ENCODE measurements around the gene TMEM150C. TPM values are rescaled to one million over a fixed set of nuclear protein-coding genes. Genes with fewer than 3 reads are reported as not detected.

Gene TMEM150C
- total RNA-seq, 2 experiments from 2014 or later: not detected

- CTCF ChIA-PET: interaction anchor here (1.3 kb wide), 1 partner anchor 23 kb away, joined by 3 read pairs; no protein-coding TSS in a partner anchor
- intact Hi-C loops (cut with DNase I, micrococcal nuclease): no loop called here
- Mint-ChIP-seq H3K27me3 (peaks cover 7% of the 10 kb centered on the region), H3K4me1 (no peaks in the 10 kb centered on the region), H3K36me3 (ENCODE audit: low read depth) (no peaks in the 10 kb centered on the region), H3K27ac (no peak overlapping the region), H3K9me3 (ENCODE audit: low read depth) (no peaks in the 10 kb centered on the region), H3K4me3 (no peak overlapping the region)
- ATAC-seq (no peak), DNase-seq (no peak)
- POLR2A ChIA-PET: no interaction called here
Observed at GRCh38 chr4:82589756-82590155, 28.0 kb upstream of the TMEM150C start.

GRCh38 chr4:82588771-82589270 lies 27.0 kb upstream of the TMEM150C start:
- intact Hi-C loops (cut with DNase I, micrococcal nuclease): no loop called here
- Mint-ChIP-seq H3K9me3 (ENCODE audit: low read depth) (no peaks in the 10 kb centered on the region), H3K4me1 (no peaks in the 10 kb centered on the region), H3K4me3 (no peak overlapping the region), H3K27me3 (peaks cover 4% of the 10 kb centered on the region), H3K27ac (no peak overlapping the region), H3K36me3 (ENCODE audit: low read depth) (no peaks in the 10 kb centered on the region)
- ATAC-seq (no peak), DNase-seq (no peak)
- CTCF ChIA-PET: interaction anchor here (0.8 to 1.3 kb wide), 2 partner anchors 24 to 150 kb away, joined by 3 to 5 read pairs; no protein-coding TSS in a partner anchor
- POLR2A ChIA-PET: no interaction called here

- POLR2A ChIA-PET: no interaction called here
- no peaks in the 10 kb centered on the region for H3K36me3 Mint-ChIP-seq (ENCODE audit: low read depth)
- intact Hi-C loops (cut with DNase I, micrococcal nuclease): no loop called here
- DNase-seq (no peak), ATAC-seq (no peak)
- H3K27me3 Mint-ChIP-seq: peaks cover 6% of the 10 kb centered on the region
- no peak overlapping the region for H3K27ac Mint-ChIP-seq
- no peaks in the 10 kb centered on the region for H3K9me3 Mint-ChIP-seq (ENCODE audit: low read depth)
- CTCF ChIA-PET: interaction anchor here (0.8 to 1.3 kb wide), 2 partner anchors 24 to 151 kb away, joined by 3 to 5 read pairs; no protein-coding TSS in a partner anchor
- H3K4me3 Mint-ChIP-seq: no peak overlapping the region
- no peaks in the 10 kb centered on the region for H3K4me1 Mint-ChIP-seq
Observed at GRCh38 chr4:82587826-82588540, 26.2 kb upstream of the TMEM150C start.

GRCh38 chr4:82585690-82586435 lies 24.1 kb upstream of the TMEM150C start:
- Mint-ChIP-seq H3K9me3 (ENCODE audit: low read depth) (no peaks in the 10 kb centered on the region), H3K27me3 (peaks cover 6% of the 10 kb centered on the region), H3K36me3 (ENCODE audit: low read depth) (no peaks in the 10 kb centered on the region), H3K27ac (no peak overlapping the region), H3K4me1 (no peaks in the 10 kb centered on the region), H3K4me3 (no peak overlapping the region)
- ATAC-seq: no peak
- DNase-seq: no peak
- intact Hi-C loops (cut with DNase I, micrococcal nuclease): no loop called here
- ChIA-PET POLR2A (no interaction called here), CTCF (no interaction called here)

- CTCF ChIA-PET: no interaction called here
- POLR2A ChIA-PET: no interaction called here
- DNase-seq (no peak), ATAC-seq (no peak)
- Mint-ChIP-seq H3K36me3 (ENCODE audit: low read depth) (no peaks in the 10 kb centered on the region), H3K4me3 (no peak overlapping the region), H3K27ac (no peak overlapping the region), H3K27me3 (peaks cover 6% of the 10 kb centered on the region), H3K9me3 (ENCODE audit: low read depth) (no peaks in the 10 kb centered on the region), H3K4me1 (no peaks in the 10 kb centered on the region)
- intact Hi-C loops (cut with DNase I, micrococcal nuclease): no loop called here
Observed at GRCh38 chr4:82584931-82585330, 23.1 kb upstream of the TMEM150C start.

GRCh38 chr4:82583897-82584587 lies 22.3 kb upstream of the TMEM150C start:
- intact Hi-C loops (cut with DNase I, micrococcal nuclease): no loop called here
- Mint-ChIP-seq H3K36me3 (ENCODE audit: low read depth) (no peaks in the 10 kb centered on the region), H3K27ac (no peak overlapping the region), H3K9me3 (ENCODE audit: low read depth) (no peaks in the 10 kb centered on the region), H3K4me1 (no peaks in the 10 kb centered on the region), H3K4me3 (no peak overlapping the region), H3K27me3 (peaks cover 4% of the 10 kb centered on the region)
- CTCF ChIA-PET: no interaction called here
- ATAC-seq (no peak), DNase-seq (no peak)
- POLR2A ChIA-PET: no interaction called here

- DNase-seq: no peak
- ATAC-seq: no peak
- H3K27ac Mint-ChIP-seq: no peak overlapping the region
- no peaks in the 10 kb centered on the region for H3K9me3 Mint-ChIP-seq (ENCODE audit: low read depth)
- H3K4me3 Mint-ChIP-seq: no peak overlapping the region
- intact Hi-C loops (cut with DNase I, micrococcal nuclease): no loop called here
- ChIA-PET CTCF (no interaction called here), POLR2A (no interaction called here)
- H3K4me1 Mint-ChIP-seq: no peaks in the 10 kb centered on the region
- no peaks in the 10 kb centered on the region for H3K36me3 Mint-ChIP-seq (ENCODE audit: low read depth)
- peaks cover 4% of the 10 kb centered on the region for H3K27me3 Mint-ChIP-seq
Observed at GRCh38 chr4:82579932-82580331, 18.1 kb upstream of the TMEM150C start.

- intact Hi-C loops (cut with DNase I, micrococcal nuclease): no loop called here
- no peak overlapping the region for H3K4me3 Mint-ChIP-seq
- H3K4me1 Mint-ChIP-seq: no peaks in the 10 kb centered on the region
- H3K27me3 Mint-ChIP-seq: peaks cover 4% of the 10 kb centered on the region
- no peak overlapping the region for H3K27ac Mint-ChIP-seq
- DNase-seq (no peak), ATAC-seq (no peak)
- H3K9me3 Mint-ChIP-seq (ENCODE audit: low read depth): no peaks in the 10 kb centered on the region
- ChIA-PET CTCF (interaction anchor here (1.5 kb wide), 1 partner anchor 74 kb away, joined by 3 read pairs; no protein-coding TSS in a partner anchor), POLR2A (no interaction called here)
- H3K36me3 Mint-ChIP-seq (ENCODE audit: low read depth): no peaks in the 10 kb centered on the region
Observed at GRCh38 chr4:82578935-82579334, 17.1 kb upstream of the TMEM150C start.

- no peak for ATAC-seq
- ChIA-PET POLR2A (no interaction called here), CTCF (no interaction called here)
- Mint-ChIP-seq H3K9me3 (ENCODE audit: low read depth) (no peaks in the 10 kb centered on the region), H3K4me1 (no peaks in the 10 kb centered on the region), H3K36me3 (ENCODE audit: low read depth) (no peaks in the 10 kb centered on the region), H3K27me3 (no peaks in the 10 kb centered on the region), H3K4me3 (no peak overlapping the region), H3K27ac (no peak overlapping the region)
- intact Hi-C loops (cut with DNase I, micrococcal nuclease): no loop called here
- no peak for DNase-seq
Observed at GRCh38 chr4:82577451-82577850, 15.7 kb upstream of the TMEM150C start.

GRCh38 chr4:82569727-82570126 lies 7.9 kb upstream of the TMEM150C start:
- Mint-ChIP-seq H3K27ac (no peak overlapping the region), H3K9me3 (ENCODE audit: low read depth) (no peaks in the 10 kb centered on the region), H3K27me3 (peaks cover 13% of the 10 kb centered on the region), H3K36me3 (ENCODE audit: low read depth) (no peaks in the 10 kb centered on the region), H3K4me1 (no peaks in the 10 kb centered on the region), H3K4me3 (no peak overlapping the region)
- DNase-seq (no peak), ATAC-seq (no peak)
- ChIA-PET CTCF (no interaction called here), POLR2A (no interaction called here)
- intact Hi-C loops (cut with DNase I, micrococcal nuclease): no loop called here

- no peak for DNase-seq
- POLR2A ChIA-PET: no interaction called here
- CTCF ChIA-PET: no interaction called here
- H3K27ac Mint-ChIP-seq: no peak overlapping the region
- no peak for ATAC-seq
- H3K4me1 Mint-ChIP-seq: no peaks in the 10 kb centered on the region
- intact Hi-C loops (cut with DNase I, micrococcal nuclease): no loop called here
- peaks cover 14% of the 10 kb centered on the region for H3K27me3 Mint-ChIP-seq
- no peak overlapping the region for H3K4me3 Mint-ChIP-seq
- H3K36me3 Mint-ChIP-seq (ENCODE audit: low read depth): no peaks in the 10 kb centered on the region
- H3K9me3 Mint-ChIP-seq (ENCODE audit: low read depth): no peaks in the 10 kb centered on the region
Observed at GRCh38 chr4:82569076-82569475, 7.3 kb upstream of the TMEM150C start.

GRCh38 chr4:82567444-82567843 lies 5.7 kb upstream of the TMEM150C start:
- intact Hi-C loops (cut with DNase I, micrococcal nuclease): no loop called here
- Mint-ChIP-seq H3K27ac (no peak overlapping the region), H3K27me3 (peaks cover 26% of the 10 kb centered on the region), H3K4me3 (no peak overlapping the region), H3K9me3 (ENCODE audit: low read depth) (no peaks in the 10 kb centered on the region), H3K36me3 (ENCODE audit: low read depth) (no peaks in the 10 kb centered on the region), H3K4me1 (peaks cover 1% of the 10 kb centered on the region)
- ChIA-PET CTCF (no interaction called here), POLR2A (no interaction called here)
- no peak for DNase-seq
- ATAC-seq: no peak
